ENCODE results near the gene SNCA.

The SNCA gene

GRCh38 chr4:89769856-89770255 is 67.1 kb downstream of the SNCA start:
- H3K4me1 ChIP-seq (ENCODE audit: control insufficient read depth, insufficient read depth, low read length) = no peaks in the 10 kb centered on the region
- H3K27me3 ChIP-seq (ENCODE audit: control insufficient read depth, insufficient read depth, low read length) = no peaks in the 10 kb centered on the region
- H3K4me3 ChIP-seq (ENCODE audit: low read length) = no peak overlapping the region
- H3K36me3 ChIP-seq (ENCODE audit: control insufficient read depth, insufficient read depth, low read length) = no peaks in the 10 kb centered on the region
- H3K9me3 ChIP-seq (ENCODE audit: control insufficient read depth, low read length) = no peaks in the 10 kb centered on the region
- H3K9ac ChIP-seq (ENCODE audit: low read length) = no peak overlapping the region

- H3K4me1 ChIP-seq (ENCODE audit: control insufficient read depth, insufficient read depth, low read length) = no peaks in the 10 kb centered on the region
- H3K36me3 ChIP-seq (ENCODE audit: control insufficient read depth, insufficient read depth, low read length) = no peaks in the 10 kb centered on the region
- no peak overlapping the region for H3K4me3 ChIP-seq (ENCODE audit: low read length)
- H3K27me3 ChIP-seq (ENCODE audit: control insufficient read depth, insufficient read depth, low read length) = no peaks in the 10 kb centered on the region
- no peak overlapping the region for H3K9ac ChIP-seq (ENCODE audit: low read length)
- no peaks in the 10 kb centered on the region for H3K9me3 ChIP-seq (ENCODE audit: control insufficient read depth, low read length)
Observed at GRCh38 chr4:89767924-89768323, 69.0 kb downstream of the SNCA start.

- H3K9me3 ChIP-seq (ENCODE audit: control insufficient read depth, low read length) = no peaks in the 10 kb centered on the region
- no peak overlapping the region for H3K9ac ChIP-seq (ENCODE audit: low read length)
- H3K27me3 ChIP-seq (ENCODE audit: control insufficient read depth, insufficient read depth, low read length) = no peaks in the 10 kb centered on the region
- H3K4me3 ChIP-seq (ENCODE audit: low read length) = no peak overlapping the region
- no peaks in the 10 kb centered on the region for H3K36me3 ChIP-seq (ENCODE audit: control insufficient read depth, insufficient read depth, low read length)
- no peaks in the 10 kb centered on the region for H3K4me1 ChIP-seq (ENCODE audit: control insufficient read depth, insufficient read depth, low read length)
Observed at GRCh38 chr4:89765966-89766365, 71.0 kb downstream of the SNCA start.

GRCh38 chr4:89765528-89765927 is 71.4 kb downstream of the SNCA start:
- H3K27me3 ChIP-seq (ENCODE audit: control insufficient read depth, insufficient read depth, low read length) = no peaks in the 10 kb centered on the region
- no peaks in the 10 kb centered on the region for H3K9me3 ChIP-seq (ENCODE audit: control insufficient read depth, low read length)
- H3K36me3 ChIP-seq (ENCODE audit: control insufficient read depth, insufficient read depth, low read length) = no peaks in the 10 kb centered on the region
- no peaks in the 10 kb centered on the region for H3K4me1 ChIP-seq (ENCODE audit: control insufficient read depth, insufficient read depth, low read length)
- H3K4me3 ChIP-seq (ENCODE audit: low read length) = no peak overlapping the region
- H3K9ac ChIP-seq (ENCODE audit: low read length) = no peak overlapping the region

- Histone ChIP-seq H3K4me3 (ENCODE audit: low read length) (no peak overlapping the region), H3K27me3 (ENCODE audit: control insufficient read depth, insufficient read depth, low read length) (no peaks in the 10 kb centered on the region), H3K9ac (ENCODE audit: low read length) (no peak overlapping the region), H3K36me3 (ENCODE audit: control insufficient read depth, insufficient read depth, low read length) (no peaks in the 10 kb centered on the region), H3K9me3 (ENCODE audit: control insufficient read depth, low read length) (no peaks in the 10 kb centered on the region), H3K4me1 (ENCODE audit: control insufficient read depth, insufficient read depth, low read length) (no peaks in the 10 kb centered on the region)
Observed at GRCh38 chr4:89762311-89762710, 74.7 kb downstream of the SNCA start.

- Histone ChIP-seq H3K36me3 (ENCODE audit: control insufficient read depth, insufficient read depth, low read length) (no peaks in the 10 kb centered on the region), H3K9me3 (ENCODE audit: control insufficient read depth, low read length) (no peaks in the 10 kb centered on the region), H3K4me3 (ENCODE audit: low read length) (no peak overlapping the region), H3K9ac (ENCODE audit: low read length) (no peak overlapping the region), H3K4me1 (ENCODE audit: control insufficient read depth, insufficient read depth, low read length) (no peaks in the 10 kb centered on the region), H3K27me3 (ENCODE audit: control insufficient read depth, insufficient read depth, low read length) (no peaks in the 10 kb centered on the region)
Observed at GRCh38 chr4:89759426-89759825, 77.5 kb downstream of the SNCA start.

- Histone ChIP-seq H3K27me3 (ENCODE audit: control insufficient read depth, insufficient read depth, low read length) (no peaks in the 10 kb centered on the region), H3K4me1 (ENCODE audit: control insufficient read depth, insufficient read depth, low read length) (no peaks in the 10 kb centered on the region), H3K9ac (ENCODE audit: low read length) (no peak overlapping the region), H3K9me3 (ENCODE audit: control insufficient read depth, low read length) (no peaks in the 10 kb centered on the region), H3K36me3 (ENCODE audit: control insufficient read depth, insufficient read depth, low read length) (no peaks in the 10 kb centered on the region), H3K4me3 (ENCODE audit: low read length) (no peak overlapping the region)
Observed at GRCh38 chr4:89757154-89757719, 79.7 kb downstream of the SNCA start.

- H3K4me3 ChIP-seq (ENCODE audit: low read length) = no peak overlapping the region
- no peaks in the 10 kb centered on the region for H3K4me1 ChIP-seq (ENCODE audit: control insufficient read depth, insufficient read depth, low read length)
- no peaks in the 10 kb centered on the region for H3K27me3 ChIP-seq (ENCODE audit: control insufficient read depth, insufficient read depth, low read length)
- no peak overlapping the region for H3K9ac ChIP-seq (ENCODE audit: low read length)
- no peaks in the 10 kb centered on the region for H3K36me3 ChIP-seq (ENCODE audit: control insufficient read depth, insufficient read depth, low read length)
- H3K9me3 ChIP-seq (ENCODE audit: control insufficient read depth, low read length) = no peaks in the 10 kb centered on the region
Observed at GRCh38 chr4:89755220-89755619, 81.7 kb downstream of the SNCA start.

GRCh38 chr4:89754531-89754930 is 82.4 kb downstream of the SNCA start:
- no peaks in the 10 kb centered on the region for H3K27me3 ChIP-seq (ENCODE audit: control insufficient read depth, insufficient read depth, low read length)
- no peak overlapping the region for H3K4me3 ChIP-seq (ENCODE audit: low read length)
- H3K36me3 ChIP-seq (ENCODE audit: control insufficient read depth, insufficient read depth, low read length) = no peaks in the 10 kb centered on the region
- no peak overlapping the region for H3K9ac ChIP-seq (ENCODE audit: low read length)
- H3K9me3 ChIP-seq (ENCODE audit: control insufficient read depth, low read length) = no peaks in the 10 kb centered on the region
- H3K4me1 ChIP-seq (ENCODE audit: control insufficient read depth, insufficient read depth, low read length) = no peaks in the 10 kb centered on the region

- Histone ChIP-seq H3K4me1 (ENCODE audit: control insufficient read depth, insufficient read depth, low read length) (no peaks in the 10 kb centered on the region), H3K9me3 (ENCODE audit: control insufficient read depth, low read length) (no peaks in the 10 kb centered on the region), H3K9ac (ENCODE audit: low read length) (no peak overlapping the region), H3K27me3 (ENCODE audit: control insufficient read depth, insufficient read depth, low read length) (no peaks in the 10 kb centered on the region), H3K4me3 (ENCODE audit: low read length) (no peak overlapping the region), H3K36me3 (ENCODE audit: control insufficient read depth, insufficient read depth, low read length) (no peaks in the 10 kb centered on the region)
Observed at GRCh38 chr4:89753601-89754066, 83.3 kb downstream of the SNCA start.

- Histone ChIP-seq H3K9ac (ENCODE audit: low read length) (no peak overlapping the region), H3K4me3 (ENCODE audit: low read length) (no peak overlapping the region), H3K27me3 (ENCODE audit: control insufficient read depth, insufficient read depth, low read length) (no peaks in the 10 kb centered on the region), H3K36me3 (ENCODE audit: control insufficient read depth, insufficient read depth, low read length) (no peaks in the 10 kb centered on the region), H3K4me1 (ENCODE audit: control insufficient read depth, insufficient read depth, low read length) (no peaks in the 10 kb centered on the region), H3K9me3 (ENCODE audit: control insufficient read depth, low read length) (no peaks in the 10 kb centered on the region)
Observed at GRCh38 chr4:89752932-89753598, 83.9 kb downstream of the SNCA start.

GRCh38 chr4:89751416-89751815 is 85.5 kb downstream of the SNCA start:
- Histone ChIP-seq H3K9ac (ENCODE audit: low read length) (no peak overlapping the region), H3K36me3 (ENCODE audit: control insufficient read depth, insufficient read depth, low read length) (no peaks in the 10 kb centered on the region), H3K27me3 (ENCODE audit: control insufficient read depth, insufficient read depth, low read length) (no peaks in the 10 kb centered on the region), H3K9me3 (ENCODE audit: control insufficient read depth, low read length) (no peaks in the 10 kb centered on the region), H3K4me1 (ENCODE audit: control insufficient read depth, insufficient read depth, low read length) (no peaks in the 10 kb centered on the region), H3K4me3 (ENCODE audit: low read length) (no peak overlapping the region)
